Gastrocnemius medialis (tissue), 4 donors: ENCODE measurements around the gene ARHGAP22. TPM values are rescaled to one million over a fixed set of nuclear protein-coding genes. Genes with fewer than 3 reads are reported as not detected.
A peak's percentile ranks its signal among the peaks of the same experiment; 100 is the strongest.

Source experiments
- ATAC-seq, 2 donors: fragments of 150-250 bp; one replicate each; pipeline ENCODE4 v1.9.1; 2016
- DNase-seq, 2 donors: peaks; one replicate each; pipeline ENCODE4 v3.0.0-alpha.2; 2019
- H3K27ac ChIP-seq, 4 donors: fragments of 200-600 bp; sonication (generic); 1 replicate in 1 of 4; 2 replicates in 3 of 4; pipeline ENCODE4 v1.5.1; 2016 to 2018; ENCODE audit warnings: mild to moderate bottlenecking in 2 of 4, moderate library complexity in 1 of 4
- H3K27me3 ChIP-seq, 3 donors: fragments of 200-600 bp; sonication (generic) in 2 of 3; 1 replicate in 1 of 3; 2 replicates in 2 of 3; pipeline versions ENCODE4 v1.5.1 to v1.6.0; 2016 to 2019; ENCODE audit warnings: mild to moderate bottlenecking in 1 of 3, moderate library complexity in 1 of 3
- H3K36me3 ChIP-seq, 2 donors: fragments of 200-600 bp; sonication (generic) in 1 of 2; one replicate each; pipeline ENCODE4 v1.5.1; 2017 to 2018
- H3K4me1 ChIP-seq, 2 donors: fragments of 200-600 bp; sonication (generic) in 1 of 2; one replicate each; pipeline ENCODE4 v1.5.1; 2016 to 2017; ENCODE audit warnings: mild to moderate bottlenecking in 2 of 2
- H3K4me3 ChIP-seq, 4 donors: fragments of 200-600 bp; sonication (generic) in 3 of 4; 1 replicate in 1 of 4; 2 replicates in 3 of 4; pipeline ENCODE4 v1.5.1; 2016 to 2019; ENCODE audit warnings: mild to moderate bottlenecking in 2 of 4
- H3K9me3 ChIP-seq, 3 donors: fragments of 200-600 bp; sonication (generic) in 2 of 3; 1 replicate in 1 of 3; 2 replicates in 2 of 3; pipeline ENCODE4 v1.5.1; 2016 to 2019
- POLR2A ChIP-seq, 2 donors: fragments of 450-650 bp; IDR thresholded peaks; one replicate each; pipeline ENCODE4 v1.6.1; 2017; ENCODE audit warnings: antibody characterized with exemption in 2 of 2, mild to moderate bottlenecking in 2 of 2, moderate library complexity in 2 of 2
- in situ Hi-C, 4 donors: fragments of 200-750 bp; cut with MboI; loops; one replicate each; pipeline versions ENCODE4 v1.15.0 to v1.8.0; 2017; ENCODE audit warnings: low sequenced_read_pairs in 4 of 4
- intact Hi-C: fragments of 100-400 bp; cut with DNase I; formaldehyde crosslinking; loops from one replicate; pipeline ENCODE4 v1.15.1; 2023; ENCODE audit warnings: low total_unique reads
- total RNA-seq, 4 donors: library from RNA; depleted of rRNA; stranded (reverse); fragments of >200 nt; gene quantifications; one replicate each; pipeline versions ENCODE4 v1.1.0 to v1.2.3, GENCODE V29; 2016
- TF ChIP-seq, protein P1 (sequence below), 5 experiments: fragments of 450-650 bp in 3 of 5; fragments of 200-600 bp in 2 of 5; sonication (generic) in 2 of 5; IDR thresholded peaks in 4 of 5; conservative IDR thresholded peaks in 1 of 5; 1 replicate in 4 of 5; 2 replicates in 1 of 5; pipeline ENCODE4 v1.5.1; 2016 to 2019; ENCODE audit warnings: antibody characterized with exemption in 5 of 5, mild to moderate bottlenecking in 3 of 5, moderate library complexity in 3 of 5

Gene ARHGAP22
- total RNA-seq, 4 donors from 2014 or later, result 0.69 to 0.92 (median 0.72) TPM; not detected in 1

DNA sequence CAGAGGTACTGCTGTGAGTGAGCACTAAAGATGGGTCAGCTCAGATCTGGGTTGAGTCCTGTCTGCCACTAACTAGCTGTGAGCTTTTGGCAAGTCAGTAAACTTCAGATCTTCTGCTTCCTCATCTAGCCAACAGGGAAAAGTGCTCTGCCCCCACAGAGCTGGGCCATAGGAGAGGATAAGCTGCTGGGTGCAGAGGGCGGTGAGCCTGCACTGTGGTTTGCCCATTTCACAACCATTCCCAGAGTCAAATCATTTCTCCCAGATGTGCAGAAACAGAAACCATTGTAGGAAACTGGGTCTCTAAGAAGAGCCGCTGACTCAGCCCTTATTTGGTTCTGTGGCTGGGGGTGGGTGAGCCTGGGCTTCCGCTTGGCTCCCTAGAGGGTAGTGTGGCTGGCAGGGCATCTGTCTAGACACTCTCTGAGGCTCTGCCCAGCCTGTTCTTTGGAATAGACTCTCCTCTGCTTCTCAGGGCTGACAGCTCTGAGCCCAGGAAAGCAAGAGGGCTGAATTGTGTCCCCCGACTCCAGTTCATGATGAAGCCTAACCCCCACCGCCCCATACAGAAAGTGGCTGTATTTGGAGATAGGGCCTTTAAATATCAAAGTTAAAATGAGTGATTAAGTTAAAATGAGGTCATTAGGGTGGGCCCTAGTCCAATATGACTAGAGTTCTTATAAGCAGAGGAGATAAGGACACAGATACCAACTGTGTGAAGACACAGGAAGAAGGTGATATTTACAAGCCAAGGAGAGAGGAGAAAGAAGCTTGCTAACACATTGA lies 29.5 kb upstream of the ARHGAP22 start:
- DNase-seq (peak; percentile 20 to 54), ATAC-seq (peak; percentile 23 to 41)
- H3K4me3 ChIP-seq, result no peak overlapping the region
- no peaks in the 10 kb centered on the region for H3K36me3 ChIP-seq
- no peak overlapping the region for H3K27ac ChIP-seq
- intact Hi-C loops, result no loop called here
- no peaks in the 10 kb centered on the region for H3K9me3 ChIP-seq
- H3K27me3 ChIP-seq, result peaks cover 0 to 4% (median 0%) of the 10 kb centered on the region in 3 donors
- in situ Hi-C loops, result no loop called here
- TF ChIP-seq, protein P1, sequence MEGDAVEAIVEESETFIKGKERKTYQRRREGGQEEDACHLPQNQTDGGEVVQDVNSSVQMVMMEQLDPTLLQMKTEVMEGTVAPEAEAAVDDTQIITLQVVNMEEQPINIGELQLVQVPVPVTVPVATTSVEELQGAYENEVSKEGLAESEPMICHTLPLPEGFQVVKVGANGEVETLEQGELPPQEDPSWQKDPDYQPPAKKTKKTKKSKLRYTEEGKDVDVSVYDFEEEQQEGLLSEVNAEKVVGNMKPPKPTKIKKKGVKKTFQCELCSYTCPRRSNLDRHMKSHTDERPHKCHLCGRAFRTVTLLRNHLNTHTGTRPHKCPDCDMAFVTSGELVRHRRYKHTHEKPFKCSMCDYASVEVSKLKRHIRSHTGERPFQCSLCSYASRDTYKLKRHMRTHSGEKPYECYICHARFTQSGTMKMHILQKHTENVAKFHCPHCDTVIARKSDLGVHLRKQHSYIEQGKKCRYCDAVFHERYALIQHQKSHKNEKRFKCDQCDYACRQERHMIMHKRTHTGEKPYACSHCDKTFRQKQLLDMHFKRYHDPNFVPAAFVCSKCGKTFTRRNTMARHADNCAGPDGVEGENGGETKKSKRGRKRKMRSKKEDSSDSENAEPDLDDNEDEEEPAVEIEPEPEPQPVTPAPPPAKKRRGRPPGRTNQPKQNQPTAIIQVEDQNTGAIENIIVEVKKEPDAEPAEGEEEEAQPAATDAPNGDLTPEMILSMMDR (IDR thresholded peaks at IDR 0.05 in 4 of 5, conservative IDR thresholded peaks at IDR 0.05 in 1 of 5), result no peak
- no peak for TF ChIP-seq POLR2A (IDR thresholded peaks at IDR 0.05)
- H3K4me1 ChIP-seq, result no peaks in the 10 kb centered on the region

GRCh38 chr10:48633381-48634197 lies 28.7 kb upstream of the ARHGAP22 start:
- TF ChIP-seq, protein P1 (IDR thresholded peaks at IDR 0.05 in 4 of 5, conservative IDR thresholded peaks at IDR 0.05 in 1 of 5), result no peak
- no peak for TF ChIP-seq POLR2A (IDR thresholded peaks at IDR 0.05)
- Histone ChIP-seq H3K4me3 (no peak overlapping the region), H3K9me3 (no peaks in the 10 kb centered on the region), H3K27me3 (peaks cover 0 to 4% (median 0%) of the 10 kb centered on the region in 3 donors), H3K4me1 (no peaks in the 10 kb centered on the region), H3K27ac (no peak overlapping the region), H3K36me3 (no peaks in the 10 kb centered on the region)
- ATAC-seq (no peak), DNase-seq (no peak)
- in situ Hi-C loops, result no loop called here
- intact Hi-C loops, result no loop called here

GRCh38 chr10:48632166-48632565 lies 27.3 kb upstream of the ARHGAP22 start:
- no peak for TF ChIP-seq POLR2A (IDR thresholded peaks at IDR 0.05)
- TF ChIP-seq, protein P1 (IDR thresholded peaks at IDR 0.05 in 4 of 5, conservative IDR thresholded peaks at IDR 0.05 in 1 of 5), result no peak
- H3K4me1 ChIP-seq, result no peaks in the 10 kb centered on the region
- no peak for ATAC-seq
- no peaks in the 10 kb centered on the region for H3K9me3 ChIP-seq
- no peaks in the 10 kb centered on the region for H3K36me3 ChIP-seq
- in situ Hi-C loops, result no loop called here
- intact Hi-C loops, result no loop called here
- H3K27ac ChIP-seq, result no peak overlapping the region
- H3K27me3 ChIP-seq, result peaks cover 0 to 4% (median 0%) of the 10 kb centered on the region in 3 donors
- H3K4me3 ChIP-seq, result no peak overlapping the region
- DNase-seq, result no peak

DNA sequence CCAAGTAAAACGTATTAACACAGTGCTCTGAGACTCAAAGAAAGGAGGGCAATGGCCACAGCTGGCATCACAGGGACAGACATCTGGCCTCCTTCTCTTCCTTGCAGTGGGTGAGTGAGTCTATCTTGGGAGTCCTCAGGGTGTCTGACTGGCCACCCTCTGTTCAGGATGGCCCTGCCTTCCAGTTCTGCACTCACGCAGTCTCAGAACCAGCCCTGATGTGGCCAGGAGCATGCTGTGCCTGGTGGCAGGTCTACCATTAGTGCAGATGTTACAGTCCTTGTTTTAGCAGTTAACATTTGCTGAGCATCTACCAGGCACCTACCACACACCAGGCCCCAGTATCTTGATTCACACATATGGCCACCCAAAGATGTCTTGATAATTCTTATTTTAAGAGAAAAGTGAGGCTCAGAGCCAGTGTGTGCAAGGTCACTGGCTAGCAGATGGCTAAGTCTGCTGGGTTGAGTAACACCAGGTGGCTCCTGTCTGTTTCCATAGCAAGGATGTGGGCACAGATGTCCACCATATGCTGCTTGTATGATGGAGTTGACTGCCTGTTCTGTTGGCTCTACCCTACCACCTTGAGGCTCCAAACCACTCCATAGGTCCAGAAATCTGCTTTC lies 23.2 kb upstream of the ARHGAP22 start:
- in situ Hi-C loops, result no loop called here
- ATAC-seq, result no peak

More for the DNA sequence above, 23.2 kb upstream of the ARHGAP22 start:
- intact Hi-C loops, result no loop called here
- no peak for DNase-seq
- no peak for TF ChIP-seq POLR2A (IDR thresholded peaks at IDR 0.05)
- TF ChIP-seq, protein P1 (IDR thresholded peaks at IDR 0.05 in 4 of 5, conservative IDR thresholded peaks at IDR 0.05 in 1 of 5), result no peak
- Histone ChIP-seq H3K36me3 (no peaks in the 10 kb centered on the region), H3K27me3 (no peaks in the 10 kb centered on the region), H3K27ac (no peak overlapping the region), H3K4me1 (no peaks in the 10 kb centered on the region), H3K9me3 (no peaks in the 10 kb centered on the region), H3K4me3 (no peak overlapping the region)
